GM12878 (cell line): ENCODE measurements around the gene VMP1.

Experiments
- ASH2L ChIP-seq: fragments of 300-600, 200-600 bp; sonication (generic); IDR thresholded peaks from 2 replicates; pipeline ENCODE4 v1.6.1; 2017; ENCODE audit warnings: low read depth, mild to moderate bottlenecking, borderline replicate concordance
- BRCA1 ChIP-seq: IDR thresholded peaks from 2 replicates; pipeline ENCODE4 v1.6.1; 2011; ENCODE audit warnings: low read depth, low read length, improper control_type of control experiment
- CEBPB ChIP-seq, 2 experiments: fragments of 150-350 bp in 1 of 2; IDR thresholded peaks; 2 replicates each; pipeline ENCODE4 v1.6.1; 2012 to 2014; ENCODE audit warnings: low read depth in 2 of 2, low read length in 2 of 2, borderline replicate concordance in 1 of 2, inconsistent platforms in 1 of 2
- CHD2 ChIP-seq: IDR thresholded peaks from 2 replicates; pipeline ENCODE4 v1.6.1; 2011; ENCODE audit warnings: low read depth, low read length, improper control_type of control experiment, borderline replicate concordance
- HCFC1 ChIP-seq: fragments of 150-350 bp; IDR thresholded peaks from 2 replicates; pipeline ENCODE4 v1.6.1; 2014; ENCODE audit warnings: low read length
- HDAC6 ChIP-seq: fragments of 200-600 bp; sonication (generic); IDR thresholded peaks from one replicate; pipeline ENCODE4 v1.8.0; 2017; ENCODE audit warnings: antibody characterized with exemption; ENCODE audit not compliant: unreplicated experiment
- JUND ChIP-seq: IDR thresholded peaks from 2 replicates; pipeline ENCODE4 v1.6.1; 2012; ENCODE audit warnings: low read depth, mild to moderate bottlenecking, low read length, improper control_type of control experiment, moderate library complexity
- LARP7 ChIP-seq: fragments of 450-650 bp; IDR thresholded peaks from 2 replicates; pipeline ENCODE4 v1.6.1; 2017; ENCODE audit warnings: mild to moderate bottlenecking
- MEF2A ChIP-seq: IDR thresholded peaks from 2 replicates; pipeline ENCODE4 v1.6.1; 2011; ENCODE audit warnings: low read depth, mild to moderate bottlenecking, low read length, moderate library complexity; ENCODE audit not compliant: insufficient read depth
- POLR2A ChIP-seq: IDR thresholded peaks from 2 replicates; pipeline ENCODE4 v1.6.1; 2011; ENCODE audit warnings: low read depth, mild to moderate bottlenecking, low read length
- WRNIP1 ChIP-seq: IDR thresholded peaks from 2 replicates; pipeline ENCODE4 v1.6.1; 2011; ENCODE audit warnings: low read depth, low read length, improper control_type of control experiment, borderline replicate concordance
- TF ChIP-seq, protein P1 (sequence below): fragments of 150-350 bp; IDR thresholded peaks from 2 replicates; pipeline ENCODE4 v1.6.1; 2014; ENCODE audit warnings: mild to moderate bottlenecking, low read depth, low read length
- TF ChIP-seq, protein P2 (sequence below), 3 experiments: IDR thresholded peaks in 2 of 3; conservative IDR thresholded peaks in 1 of 3; 2 replicates each; pipeline ENCODE4 v1.5.1; 2011; ENCODE audit warnings: low read depth in 3 of 3, low read length in 3 of 3, mild to moderate bottlenecking in 3 of 3, control low read depth in 2 of 3, moderate library complexity in 2 of 3, inconsistent platforms in 1 of 3, mixed read lengths in 1 of 3; ENCODE audit not compliant: control insufficient read depth in 2 of 3, insufficient read depth in 1 of 3; ENCODE audit errors: extremely low read depth in 1 of 3
- TF ChIP-seq, protein P3 (sequence below): IDR thresholded peaks from 2 replicates; pipeline ENCODE4 v1.6.1; 2011; ENCODE audit warnings: low read depth, low read length, improper control_type of control experiment, borderline replicate concordance

DNA sequence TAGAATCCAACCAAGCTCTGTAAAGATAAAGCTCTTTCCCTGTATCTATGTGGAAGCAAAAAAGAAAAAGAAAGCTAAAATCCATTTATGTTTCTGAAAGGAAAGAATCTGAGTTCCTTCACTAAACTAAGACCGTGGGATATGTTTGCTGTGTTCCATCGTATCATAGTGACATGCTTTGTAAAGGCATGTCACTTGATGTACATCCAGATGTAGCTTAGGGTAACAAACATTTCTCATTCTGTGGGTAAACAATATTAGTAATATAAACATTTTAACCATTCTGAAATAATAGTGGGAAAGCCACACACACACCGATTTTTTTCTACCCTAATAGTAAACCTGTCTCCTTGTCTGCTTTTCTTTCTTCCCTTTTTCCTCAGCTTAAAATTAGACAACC, 107.2 kb downstream of the VMP1 start:
- TF ChIP-seq CEBPB (IDR thresholded peaks at IDR 0.05; ENCODE audit: borderline replicate concordance in 1 of 2, low read depth in 2 of 2, low read length in 2 of 2): no peak
- no peak for TF ChIP-seq LARP7
- TF ChIP-seq MEF2A: no peak
- no peak for TF ChIP-seq ASH2L
- TF ChIP-seq, protein P1, sequence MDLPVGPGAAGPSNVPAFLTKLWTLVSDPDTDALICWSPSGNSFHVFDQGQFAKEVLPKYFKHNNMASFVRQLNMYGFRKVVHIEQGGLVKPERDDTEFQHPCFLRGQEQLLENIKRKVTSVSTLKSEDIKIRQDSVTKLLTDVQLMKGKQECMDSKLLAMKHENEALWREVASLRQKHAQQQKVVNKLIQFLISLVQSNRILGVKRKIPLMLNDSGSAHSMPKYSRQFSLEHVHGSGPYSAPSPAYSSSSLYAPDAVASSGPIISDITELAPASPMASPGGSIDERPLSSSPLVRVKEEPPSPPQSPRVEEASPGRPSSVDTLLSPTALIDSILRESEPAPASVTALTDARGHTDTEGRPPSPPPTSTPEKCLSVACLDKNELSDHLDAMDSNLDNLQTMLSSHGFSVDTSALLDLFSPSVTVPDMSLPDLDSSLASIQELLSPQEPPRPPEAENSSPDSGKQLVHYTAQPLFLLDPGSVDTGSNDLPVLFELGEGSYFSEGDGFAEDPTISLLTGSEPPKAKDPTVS: no peak
- TF ChIP-seq HCFC1: no peak
- no peak for TF ChIP-seq BRCA1
- TF ChIP-seq HDAC6: no peak
- TF ChIP-seq CHD2: no peak
- no peak for TF ChIP-seq POLR2A
- no peak for TF ChIP-seq JUND
- TF ChIP-seq, protein P2, sequence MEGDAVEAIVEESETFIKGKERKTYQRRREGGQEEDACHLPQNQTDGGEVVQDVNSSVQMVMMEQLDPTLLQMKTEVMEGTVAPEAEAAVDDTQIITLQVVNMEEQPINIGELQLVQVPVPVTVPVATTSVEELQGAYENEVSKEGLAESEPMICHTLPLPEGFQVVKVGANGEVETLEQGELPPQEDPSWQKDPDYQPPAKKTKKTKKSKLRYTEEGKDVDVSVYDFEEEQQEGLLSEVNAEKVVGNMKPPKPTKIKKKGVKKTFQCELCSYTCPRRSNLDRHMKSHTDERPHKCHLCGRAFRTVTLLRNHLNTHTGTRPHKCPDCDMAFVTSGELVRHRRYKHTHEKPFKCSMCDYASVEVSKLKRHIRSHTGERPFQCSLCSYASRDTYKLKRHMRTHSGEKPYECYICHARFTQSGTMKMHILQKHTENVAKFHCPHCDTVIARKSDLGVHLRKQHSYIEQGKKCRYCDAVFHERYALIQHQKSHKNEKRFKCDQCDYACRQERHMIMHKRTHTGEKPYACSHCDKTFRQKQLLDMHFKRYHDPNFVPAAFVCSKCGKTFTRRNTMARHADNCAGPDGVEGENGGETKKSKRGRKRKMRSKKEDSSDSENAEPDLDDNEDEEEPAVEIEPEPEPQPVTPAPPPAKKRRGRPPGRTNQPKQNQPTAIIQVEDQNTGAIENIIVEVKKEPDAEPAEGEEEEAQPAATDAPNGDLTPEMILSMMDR (IDR thresholded peaks at IDR 0.05 in 2 of 3, conservative IDR thresholded peaks at IDR 0.05 in 1 of 3; ENCODE audit: control insufficient read depth in 2 of 3, extremely low read depth in 1 of 3, insufficient read depth in 1 of 3, low read depth in 3 of 3, low read length in 3 of 3): no peak
- TF ChIP-seq, protein P3, sequence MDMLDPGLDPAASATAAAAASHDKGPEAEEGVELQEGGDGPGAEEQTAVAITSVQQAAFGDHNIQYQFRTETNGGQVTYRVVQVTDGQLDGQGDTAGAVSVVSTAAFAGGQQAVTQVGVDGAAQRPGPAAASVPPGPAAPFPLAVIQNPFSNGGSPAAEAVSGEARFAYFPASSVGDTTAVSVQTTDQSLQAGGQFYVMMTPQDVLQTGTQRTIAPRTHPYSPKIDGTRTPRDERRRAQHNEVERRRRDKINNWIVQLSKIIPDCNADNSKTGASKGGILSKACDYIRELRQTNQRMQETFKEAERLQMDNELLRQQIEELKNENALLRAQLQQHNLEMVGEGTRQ: no peak
- TF ChIP-seq WRNIP1: no peak
